Trophoblast cell (in vitro differentiated cells and primary cell): ENCODE measurements around the gene RDH13.

ENCODE experiments used
- DNase-seq, 2 donors: peaks; one replicate each; pipeline ENCODE4 v3.0.0-alpha.2; 2016
- H2AFZ ChIP-seq: 2 replicates; pipeline ENCODE4 v1.6.1; 2013; ENCODE audit warnings: low read length, moderate library complexity, mild to moderate bottlenecking; ENCODE audit not compliant: insufficient read depth, poor library complexity
- H2AK5ac ChIP-seq: 2 replicates; pipeline ENCODE4 v1.6.1; 2013; ENCODE audit warnings: mild to moderate bottlenecking, low read length
- H2BK120ac ChIP-seq: 2 replicates; pipeline ENCODE4 v1.6.1; 2013; ENCODE audit warnings: low read length, mild to moderate bottlenecking, moderate library complexity; ENCODE audit not compliant: insufficient read depth, poor library complexity
- H2BK12ac ChIP-seq: 2 replicates; pipeline ENCODE4 v1.6.1; 2013; ENCODE audit warnings: mild to moderate bottlenecking, low read length, moderate library complexity
- H2BK5ac ChIP-seq: 2 replicates; pipeline ENCODE4 v1.6.1; 2013; ENCODE audit warnings: low read length, low read depth, moderate library complexity, mild to moderate bottlenecking; ENCODE audit not compliant: poor library complexity
- H3K14ac ChIP-seq: 2 replicates; pipeline ENCODE4 v1.6.1; 2013; ENCODE audit warnings: mild to moderate bottlenecking, low read length
- H3K18ac ChIP-seq: 2 replicates; pipeline ENCODE4 v1.6.1; 2013; ENCODE audit warnings: mild to moderate bottlenecking, low read length
- H3K23ac ChIP-seq: 2 replicates; pipeline ENCODE4 v1.6.1; 2013; ENCODE audit warnings: low read length
- H3K27ac ChIP-seq: 2 replicates; pipeline ENCODE4 v1.5.1; 2013; ENCODE audit warnings: low read depth, mild to moderate bottlenecking, inconsistent platforms, low read length, moderate library complexity
- H3K27me3 ChIP-seq: 2 replicates; pipeline ENCODE4 v1.6.1; 2013; ENCODE audit warnings: inconsistent platforms, mild to moderate bottlenecking, low read length, moderate library complexity; ENCODE audit not compliant: insufficient read depth
- H3K36me3 ChIP-seq, 2 experiments: 1 replicate in 1 of 2; 2 replicates in 1 of 2; pipeline ENCODE4 v1.6.1; 2013; ENCODE audit warnings: low read length in 2 of 2, mild to moderate bottlenecking in 2 of 2, moderate library complexity in 1 of 2; ENCODE audit not compliant: insufficient read depth in 2 of 2, control insufficient read depth in 1 of 2
- H3K4ac ChIP-seq: 2 replicates; pipeline ENCODE4 v1.6.1; 2013; ENCODE audit warnings: low read depth, mild to moderate bottlenecking, low read length, moderate library complexity
- H3K4me1 ChIP-seq, 2 experiments: 1 replicate in 1 of 2; 2 replicates in 1 of 2; pipeline ENCODE4 v1.6.1; 2013; ENCODE audit warnings: low read length in 2 of 2, mild to moderate bottlenecking in 2 of 2, moderate library complexity in 1 of 2; ENCODE audit not compliant: insufficient read depth in 2 of 2, control insufficient read depth in 1 of 2
- H3K4me2 ChIP-seq: 2 replicates; pipeline ENCODE4 v1.6.1; 2013; ENCODE audit warnings: inconsistent platforms, mild to moderate bottlenecking, low read length, moderate library complexity
- H3K4me3 ChIP-seq: 2 replicates; pipeline ENCODE4 v1.5.1; 2013; ENCODE audit warnings: mild to moderate bottlenecking, low read depth, low read length, inconsistent platforms
- H3K79me1 ChIP-seq: one replicate; pipeline ENCODE4 v1.6.1; 2013; ENCODE audit warnings: low read length
- H3K79me2 ChIP-seq: 2 replicates; pipeline ENCODE4 v1.6.1; 2013; ENCODE audit warnings: low read length, mild to moderate bottlenecking; ENCODE audit not compliant: control insufficient read depth, insufficient read depth, poor library complexity
- H3K9ac ChIP-seq: 2 replicates; pipeline ENCODE4 v1.6.1; 2013; ENCODE audit warnings: mild to moderate bottlenecking, low read length
- H3K9me3 ChIP-seq: 2 replicates; pipeline ENCODE4 v1.6.1; 2013; ENCODE audit warnings: low read depth, mild to moderate bottlenecking, control low read depth, inconsistent platforms, low read length; ENCODE audit not compliant: insufficient read depth
- H4K12ac ChIP-seq: 2 replicates; pipeline ENCODE4 v1.6.1; 2013; ENCODE audit warnings: low read depth, mild to moderate bottlenecking, low read length, moderate library complexity
- H4K8ac ChIP-seq: 2 replicates; pipeline ENCODE4 v1.6.1; 2013; ENCODE audit warnings: low read depth, mild to moderate bottlenecking, low read length, moderate library complexity
- H4K91ac ChIP-seq: one replicate; pipeline ENCODE4 v1.6.1; 2013; ENCODE audit warnings: low read depth, mild to moderate bottlenecking, low read length, moderate library complexity
- WGBS: extraction: QIAGEN DNeasy Blood & Tissue Kit; methylation state at CpG from one replicate; pipeline ENCODE4 v1.1.7; 2013; ENCODE audit warnings: missing lambda C conversion rate; ENCODE audit not compliant: insufficient read length, insufficient coverage; ENCODE audit errors: extremely low coverage; 5-methylcytosine and 5-hydroxymethylcytosine counted together

RDH13 gene

DNA sequence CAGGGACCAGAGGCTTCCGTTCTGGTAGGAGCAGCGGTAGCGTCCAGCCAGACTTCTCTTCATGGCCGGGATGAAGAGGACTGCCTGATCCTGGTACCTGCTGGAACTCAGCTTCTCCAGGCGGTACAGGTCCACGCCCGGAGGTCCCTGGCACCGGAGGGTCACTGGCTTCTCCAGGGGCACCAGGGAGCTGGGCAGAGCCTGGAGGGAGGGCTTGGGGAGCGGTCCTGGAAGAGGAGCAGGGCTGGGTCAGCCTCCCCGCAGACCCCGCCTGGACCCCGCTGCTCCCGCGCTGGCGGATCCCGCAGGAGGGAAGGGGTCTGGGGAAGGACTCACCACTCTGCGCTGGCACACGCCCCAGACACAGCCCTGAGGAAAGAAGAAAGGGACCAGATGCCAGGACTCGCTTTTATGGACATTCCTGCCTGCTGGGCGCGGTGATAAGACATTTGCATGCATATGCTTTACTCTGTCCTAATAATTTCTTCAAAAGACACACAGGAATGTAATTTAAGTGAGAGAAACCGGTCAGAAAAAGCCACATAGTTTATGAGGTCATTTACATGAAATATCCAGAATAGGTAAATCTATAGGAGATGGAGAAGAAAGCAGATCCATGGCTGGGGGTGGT, 30.7 kb downstream of the RDH13 start:
- Histone ChIP-seq H3K79me1 (no peaks in the 10 kb centered on the region), H3K4ac (no peak overlapping the region), H3K4me1 (no peaks in the 10 kb centered on the region), H2BK120ac (no peak overlapping the region), H3K4me3 (peak overlapping the region; percentile 59), H4K12ac (no peak overlapping the region), H3K23ac (no peak overlapping the region), H3K18ac (no peak overlapping the region), H3K9ac (no peak overlapping the region), H3K14ac (no peak overlapping the region), H3K27ac (no peak overlapping the region), H2BK5ac (no peak overlapping the region), H3K79me2 (no peaks in the 10 kb centered on the region), H2BK12ac (no peak overlapping the region), H3K36me3 (peaks cover 0 to 1% of the 10 kb centered on the region in 2 experiments), H3K27me3 (no peaks in the 10 kb centered on the region), H3K9me3 (peaks cover 7% of the 10 kb centered on the region), H4K91ac (no peak overlapping the region), H2AK5ac (no peak overlapping the region), H3K4me2 (no peak overlapping the region), H4K8ac (no peak overlapping the region), H2AFZ (no peak overlapping the region)
- WGBS, result no CpG with 5 or more reads among the region's 22 CpGs
- no peak for DNase-seq

- Histone ChIP-seq H3K27ac (no peak overlapping the region), H2BK5ac (no peak overlapping the region), H2AFZ (no peak overlapping the region), H4K12ac (no peak overlapping the region), H3K9ac (no peak overlapping the region), H2BK12ac (no peak overlapping the region), H3K79me1 (no peaks in the 10 kb centered on the region), H3K79me2 (no peaks in the 10 kb centered on the region), H2BK120ac (no peak overlapping the region), H4K91ac (no peak overlapping the region), H3K9me3 (peaks cover 7% of the 10 kb centered on the region), H3K4me3 (no peak overlapping the region), H3K4ac (no peak overlapping the region), H2AK5ac (no peak overlapping the region), H3K18ac (no peak overlapping the region), H3K4me1 (no peaks in the 10 kb centered on the region), H3K23ac (no peak overlapping the region), H3K27me3 (no peaks in the 10 kb centered on the region), H3K14ac (no peak overlapping the region), H4K8ac (no peak overlapping the region), H3K36me3 (peaks cover 0 to 1% of the 10 kb centered on the region in 2 experiments), H3K4me2 (no peak overlapping the region)
- DNase-seq, result no peak
- WGBS, result no CpG with 5 or more reads among the region's 7 CpGs
Measured at GRCh38 chr19:55031178-55031577, 31.8 kb downstream of the RDH13 start.

DNA sequence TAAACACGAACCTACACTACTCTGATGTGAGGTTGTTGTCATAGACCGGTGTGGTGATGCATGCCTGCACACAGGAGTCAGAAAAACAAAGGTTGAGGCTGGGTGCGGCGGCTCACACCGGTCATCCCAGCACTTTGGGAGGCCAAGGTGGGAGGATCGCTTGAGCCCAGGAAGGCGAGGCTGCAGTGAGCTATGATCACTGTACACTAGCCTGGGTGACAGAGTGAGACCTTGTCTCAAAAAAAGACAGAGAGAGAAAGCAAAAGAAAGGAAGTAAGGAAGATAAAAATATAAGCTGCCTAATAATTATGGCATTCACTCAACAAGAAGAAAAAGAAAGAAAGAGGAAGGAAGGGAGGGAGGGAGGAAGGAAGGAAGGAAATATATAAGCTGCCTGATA, 34.2 kb downstream of the RDH13 start:
- Histone ChIP-seq H3K9ac (no peak overlapping the region), H3K4me1 (no peaks in the 10 kb centered on the region), H4K8ac (no peak overlapping the region), H3K27ac (no peak overlapping the region), H3K23ac (no peak overlapping the region), H3K4me2 (no peak overlapping the region), H2BK120ac (no peak overlapping the region), H4K12ac (no peak overlapping the region), H3K79me2 (no peaks in the 10 kb centered on the region), H3K27me3 (no peaks in the 10 kb centered on the region), H3K14ac (no peak overlapping the region), H2BK5ac (no peak overlapping the region), H3K9me3 (peaks cover 6% of the 10 kb centered on the region), H3K18ac (no peak overlapping the region), H3K4me3 (no peak overlapping the region), H3K4ac (no peak overlapping the region), H2AK5ac (no peak overlapping the region), H2BK12ac (no peak overlapping the region), H4K91ac (no peak overlapping the region), H3K79me1 (no peaks in the 10 kb centered on the region), H3K36me3 (peaks cover 0 to 6% of the 10 kb centered on the region in 2 experiments), H2AFZ (no peak overlapping the region)
- DNase-seq, result peak in 1 of 2 donors; percentile 34
- no CpG with 5 or more reads among the region's 7 CpGs for WGBS

DNA sequence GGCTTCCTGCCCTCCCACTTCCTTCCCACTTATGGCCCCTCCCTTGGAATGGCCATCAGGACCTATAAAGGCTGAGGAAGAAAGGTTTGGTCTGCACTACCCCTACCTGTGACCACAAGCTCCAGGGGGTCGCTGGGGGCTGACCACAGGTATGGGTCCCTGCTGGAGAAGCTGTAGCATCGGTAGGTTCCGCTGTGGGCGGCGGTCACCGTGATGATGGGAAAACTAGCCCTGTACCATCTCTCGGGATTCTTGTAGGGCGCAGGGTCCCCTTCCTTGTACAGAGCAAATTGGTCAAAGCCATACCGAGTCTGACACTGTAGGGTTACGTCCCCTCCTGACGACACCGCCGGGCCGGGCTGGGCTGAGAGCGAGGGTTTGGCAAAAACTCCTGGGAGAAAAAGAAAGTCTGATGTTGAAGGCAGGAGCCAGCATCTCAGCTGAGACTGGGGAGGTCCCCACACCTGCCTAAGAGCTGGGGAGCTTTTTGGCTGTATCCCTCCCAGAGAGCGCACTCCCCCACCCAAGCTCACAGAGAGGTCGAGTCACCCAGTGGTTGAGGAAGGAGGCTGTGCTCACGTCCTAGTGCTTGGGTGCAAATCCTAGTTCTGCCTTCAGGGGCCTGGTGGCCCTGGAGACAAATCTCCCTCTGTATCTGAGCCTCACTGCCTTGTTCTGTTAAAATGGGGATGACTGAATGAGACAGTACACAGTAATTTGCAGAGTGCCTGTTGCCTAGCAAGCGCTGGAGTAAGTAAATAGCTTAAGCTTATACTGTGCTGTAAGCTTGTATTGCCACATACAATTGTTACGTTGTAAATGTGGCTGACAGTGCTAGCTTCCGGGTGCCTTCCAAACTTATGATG, 35.2 kb downstream of the RDH13 start:
- H3K4me1 ChIP-seq, result no peaks in the 10 kb centered on the region
- H3K9ac ChIP-seq, result no peak overlapping the region
- H2AK5ac ChIP-seq, result no peak overlapping the region
- no peak overlapping the region for H2BK5ac ChIP-seq
- no peaks in the 10 kb centered on the region for H3K27me3 ChIP-seq
- H4K12ac ChIP-seq, result peak overlapping the region; percentile 9
- H3K36me3 ChIP-seq, result peaks cover 2 to 6% of the 10 kb centered on the region in 2 experiments
- H3K23ac ChIP-seq, result no peak overlapping the region
- no peak overlapping the region for H3K4me2 ChIP-seq
- no peak overlapping the region for H4K91ac ChIP-seq
- H4K8ac ChIP-seq, result no peak overlapping the region
- no peak overlapping the region for H2BK12ac ChIP-seq
- no CpG with 5 or more reads among the region's 21 CpGs for WGBS
- no peak overlapping the region for H3K4ac ChIP-seq
- H3K4me3 ChIP-seq, result no peak overlapping the region
- H3K79me1 ChIP-seq, result no peaks in the 10 kb centered on the region
- H3K14ac ChIP-seq, result no peak overlapping the region
- H2BK120ac ChIP-seq, result no peak overlapping the region
- H3K79me2 ChIP-seq, result no peaks in the 10 kb centered on the region
- DNase-seq, result peak; percentile 75 to 91
- no peak overlapping the region for H2AFZ ChIP-seq
- no peak overlapping the region for H3K18ac ChIP-seq
- peak overlapping the region; percentile 2 for H3K27ac ChIP-seq
- peaks cover 4% of the 10 kb centered on the region for H3K9me3 ChIP-seq
